SK-N-SH (cell line): ENCODE measurements around the gene RASL10B. TPM values are rescaled to one million over a fixed set of nuclear protein-coding genes. Genes with fewer than 3 reads are reported as not detected.

ENCODE experiments used
- CTCF ChIA-PET: fragments of 300-600, 350-600 bp; formaldehyde crosslinking; extraction: SDS; loops from one replicate; lab custom pipeline; 2021; lab: Yijun Ruan, JAX
- POLR2A ChIA-PET: fragments of 350-600 bp; sonication (Branson Sonifier 250); formaldehyde crosslinking; extraction: SDS; loops from one replicate; lab custom pipeline; 2020; ENCODE audit warnings: antibody characterized with exemption, inconsistent platforms; lab: Yijun Ruan, JAX
- DNase-seq: peaks from one replicate; pipeline ENCODE4 v3.0.0; 2012
- H2AFZ ChIP-seq: fragments of 200-600 bp; sonication (generic); 2 replicates; pipeline ENCODE4 v1.8.1; 2016; ENCODE audit warnings: antibody characterized with exemption, mild to moderate bottlenecking, low read depth
- H3F3A ChIP-seq: fragments of 200-600 bp; sonication (generic); replicated peaks from 2 replicates; pipeline ENCODE3; 2016; ENCODE audit warnings: antibody characterized with exemption, mild to moderate bottlenecking; ENCODE audit not compliant: insufficient read depth
- H3K27ac ChIP-seq, 2 experiments: fragments of 200-500 bp in 1 of 2; fragments of 200-600 bp in 1 of 2; sonication (Bioruptor generic) in 1 of 2; sonication (generic), shearing (Covaris generic) in 1 of 2; 2 replicates each; pipeline versions ENCODE4 v1.5.1 to v1.6.1; 2014 to 2016; ENCODE audit warnings: low read depth in 2 of 2, inconsistent platforms in 1 of 2, low read length in 1 of 2, mild to moderate bottlenecking in 1 of 2, mixed read lengths in 1 of 2
- H3K27me3 ChIP-seq: fragments of 200-600 bp; sonication (generic), shearing (Covaris generic); 2 replicates; pipeline ENCODE4 v1.6.1; 2016; ENCODE audit warnings: mixed run types; ENCODE audit not compliant: insufficient read depth
- H3K36me3 ChIP-seq, 2 experiments: fragments of 200-500 bp in 1 of 2; fragments of 200-600 bp in 1 of 2; sonication (Bioruptor generic) in 1 of 2; sonication (generic) in 1 of 2; replicated peaks in 1 of 2; 2 replicates each; pipeline versions ENCODE3 to v1.5.1; 2014 to 2016; ENCODE audit warnings: low read length in 1 of 2, mild to moderate bottlenecking in 1 of 2; ENCODE audit not compliant: insufficient read depth in 2 of 2, control insufficient read depth in 1 of 2
- H3K4me1 ChIP-seq, 2 experiments: fragments of 200-500 bp in 1 of 2; fragments of 200-600 bp in 1 of 2; sonication (Bioruptor generic) in 1 of 2; sonication (generic), shearing (Covaris generic) in 1 of 2; 2 replicates each; pipeline versions ENCODE4 v1.5.1 to v1.6.1; 2014 to 2016; ENCODE audit warnings: low read depth in 1 of 2, low read length in 1 of 2, mixed run types in 1 of 2; ENCODE audit not compliant: insufficient read depth in 2 of 2, control insufficient read depth in 1 of 2
- H3K4me2 ChIP-seq: fragments of 200-600 bp; sonication (generic), shearing (Covaris generic); 2 replicates; pipeline ENCODE4 v1.6.1; 2017; ENCODE audit warnings: mixed run types
- H3K4me3 ChIP-seq, 2 experiments: fragments of 200-500 bp in 1 of 2; fragments of 200-600 bp in 1 of 2; sonication (Bioruptor generic) in 1 of 2; sonication (generic), shearing (Covaris generic) in 1 of 2; 2 replicates each; pipeline versions ENCODE4 v1.5.1 to v1.8.1; 2014 to 2016; ENCODE audit warnings: low read depth in 2 of 2, inconsistent platforms in 1 of 2, low read length in 1 of 2, mild to moderate bottlenecking in 1 of 2, mixed read lengths in 1 of 2, moderate library complexity in 1 of 2
- H3K79me2 ChIP-seq: fragments of 200-600 bp; sonication (generic); 2 replicates; pipeline ENCODE4 v1.8.1; 2017; ENCODE audit warnings: mild to moderate bottlenecking; ENCODE audit not compliant: insufficient read depth
- H3K9ac ChIP-seq: fragments of 200-600 bp; sonication (generic); 2 replicates; pipeline ENCODE4 v1.6.1; 2017; ENCODE audit warnings: mixed run types
- H3K9me2 ChIP-seq: fragments of 200-600 bp; sonication (generic); 2 replicates; pipeline ENCODE4 v1.6.1; 2017; ENCODE audit warnings: mixed run types
- H3K9me3 ChIP-seq: fragments of 200-600 bp; sonication (generic); 2 replicates; pipeline ENCODE4 v1.6.1; 2017; ENCODE audit warnings: mixed run types, mild to moderate bottlenecking, moderate library complexity
- H4K20me1 ChIP-seq: fragments of 200-600 bp; sonication (generic); 2 replicates; pipeline ENCODE4 v1.6.1; 2017; ENCODE audit warnings: mild to moderate bottlenecking, mixed run types; ENCODE audit not compliant: insufficient read depth
- FOXM1 ChIP-seq: IDR thresholded peaks from 2 replicates; pipeline ENCODE4 v1.4.0; 2012; ENCODE audit warnings: low read depth, mild to moderate bottlenecking
- MEF2A ChIP-seq: IDR thresholded peaks from 2 replicates; pipeline ENCODE4 v1.4.0; 2012; ENCODE audit warnings: low read depth, borderline replicate concordance
- MXI1 ChIP-seq: IDR thresholded peaks from 2 replicates; pipeline ENCODE4 v1.6.1; 2012; ENCODE audit warnings: mild to moderate bottlenecking, low read depth, low read length, improper control_type of control experiment
- RAD21 ChIP-seq: IDR thresholded peaks from 2 replicates; pipeline ENCODE4 v1.6.1; 2012; ENCODE audit warnings: mild to moderate bottlenecking, low read length
- RXRA ChIP-seq: IDR thresholded peaks from 2 replicates; pipeline ENCODE4 v1.4.0; 2012; ENCODE audit warnings: low read depth, mild to moderate bottlenecking, borderline replicate concordance
- SMC3 ChIP-seq: IDR thresholded peaks from 2 replicates; pipeline ENCODE4 v1.6.1; 2012; ENCODE audit warnings: low read depth, low read length, improper control_type of control experiment
- WGBS: methylation state at CpG from one replicate; pipeline ENCODE4 v1.1.6; 2017; ENCODE audit warnings: low lambda C conversion rate; 5-methylcytosine and 5-hydroxymethylcytosine counted together
- polyA plus RNA-seq, 3 experiments: library from polyadenylated mRNA; depleted of rRNA; stranded (reverse); fragments of >200 nt; gene quantifications; 2 replicates each; pipeline ENCODE4 v1.2.3, GENCODE V29; 2012
- TF ChIP-seq, protein P1 (sequence below): IDR thresholded peaks from 2 replicates; pipeline ENCODE4 v1.4.0; 2012; ENCODE audit warnings: low read depth, borderline replicate concordance
- TF ChIP-seq, protein P2 (sequence below): fragments of 150-350 bp; IDR thresholded peaks from 2 replicates; pipeline ENCODE4 v1.6.1; 2016; ENCODE audit warnings: mild to moderate bottlenecking, low read depth, low read length

Gene RASL10B
- polyA plus RNA-seq, 1 of the 3 experiments (the other 2 are of a cell fraction), result 4.2 TPM

GRCh38 chr17:35735036-35735805, 3.8 kb downstream of the RASL10B start:
- Histone ChIP-seq H4K20me1 (no peaks in the 10 kb centered on the region), H3F3A (no peaks in the 10 kb centered on the region), H3K9me2 (no peaks in the 10 kb centered on the region), H3K27me3 (no peaks in the 10 kb centered on the region), H2AFZ (no peak overlapping the region), H3K4me3 (no peak overlapping the region), H3K4me1 (peaks cover 5 to 11% of the 10 kb centered on the region in 2 experiments; a peak in 1 of 4 replicates), H3K36me3 (no peaks in the 10 kb centered on the region), H3K79me2 (no peaks in the 10 kb centered on the region), H3K27ac (no peak overlapping the region), H3K4me2 (no peak overlapping the region), H3K9me3 (no peaks in the 10 kb centered on the region), H3K9ac (no peak overlapping the region)
- TF ChIP-seq MXI1 (no peak), RXRA (no peak), MEF2A (no peak), SMC3 (no peak), RAD21 (no peak)
- TF ChIP-seq, protein P1, sequence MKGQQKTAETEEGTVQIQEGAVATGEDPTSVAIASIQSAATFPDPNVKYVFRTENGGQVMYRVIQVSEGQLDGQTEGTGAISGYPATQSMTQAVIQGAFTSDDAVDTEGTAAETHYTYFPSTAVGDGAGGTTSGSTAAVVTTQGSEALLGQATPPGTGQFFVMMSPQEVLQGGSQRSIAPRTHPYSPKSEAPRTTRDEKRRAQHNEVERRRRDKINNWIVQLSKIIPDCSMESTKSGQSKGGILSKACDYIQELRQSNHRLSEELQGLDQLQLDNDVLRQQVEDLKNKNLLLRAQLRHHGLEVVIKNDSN, result no peak
- TF ChIP-seq, protein P2, sequence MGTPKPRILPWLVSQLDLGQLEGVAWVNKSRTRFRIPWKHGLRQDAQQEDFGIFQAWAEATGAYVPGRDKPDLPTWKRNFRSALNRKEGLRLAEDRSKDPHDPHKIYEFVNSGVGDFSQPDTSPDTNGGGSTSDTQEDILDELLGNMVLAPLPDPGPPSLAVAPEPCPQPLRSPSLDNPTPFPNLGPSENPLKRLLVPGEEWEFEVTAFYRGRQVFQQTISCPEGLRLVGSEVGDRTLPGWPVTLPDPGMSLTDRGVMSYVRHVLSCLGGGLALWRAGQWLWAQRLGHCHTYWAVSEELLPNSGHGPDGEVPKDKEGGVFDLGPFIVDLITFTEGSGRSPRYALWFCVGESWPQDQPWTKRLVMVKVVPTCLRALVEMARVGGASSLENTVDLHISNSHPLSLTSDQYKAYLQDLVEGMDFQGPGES, result no peak
- ChIA-PET CTCF (interaction anchor here (0.7 to 2.7 kb wide), 4 partner anchors 12 to 141 kb away, joined by 3 to 26 read pairs (median 7); no protein-coding TSS in a partner anchor), POLR2A (no interaction called here)
- no peak for DNase-seq
- 94% methylated on average over 21 of the region's 29 CpGs for WGBS

- H3K79me2 ChIP-seq, result no peaks in the 10 kb centered on the region
- H3K27me3 ChIP-seq, result no peaks in the 10 kb centered on the region
- ChIA-PET CTCF (interaction anchor here (0.7 to 2.7 kb wide), 4 partner anchors 11 to 142 kb away, joined by 3 to 26 read pairs (median 7); no protein-coding TSS in a partner anchor), POLR2A (no interaction called here)
- peaks cover under 1 to 8% of the 10 kb centered on the region in 2 experiments; a peak in 1 of 4 replicates for H3K4me1 ChIP-seq
- no peak overlapping the region for H2AFZ ChIP-seq
- TF ChIP-seq FOXM1, result no peak
- no peaks in the 10 kb centered on the region for H3K9me3 ChIP-seq
- no peaks in the 10 kb centered on the region for H3K36me3 ChIP-seq
- no peaks in the 10 kb centered on the region for H3F3A ChIP-seq
- 100% methylated on average over 2 of the region's 5 CpGs for WGBS
- no peak overlapping the region for H3K9ac ChIP-seq
- no peak overlapping the region for H3K4me2 ChIP-seq
- H3K27ac ChIP-seq, result no peak overlapping the region
- H3K4me3 ChIP-seq, result no peak overlapping the region
- H3K9me2 ChIP-seq, result no peaks in the 10 kb centered on the region
- H4K20me1 ChIP-seq, result no peaks in the 10 kb centered on the region
- DNase-seq, result no peak
Measured at GRCh38 chr17:35736236-35736635, 4.8 kb downstream of the RASL10B start.
